Umbilical cord (tissue), 2 donors: Measurements from ENCODE around the gene GOLGA1. TPM values are rescaled to one million over a fixed set of nuclear protein-coding genes. Genes with fewer than 3 reads are reported as not detected.
"Not testable (repeated sequence)": the region's sequence is repeated elsewhere in the genome, so short reads cannot be mapped to it uniquely, and the experiment has no call there.

Experiments
- DNase-seq: peaks from one replicate; pipeline ENCODE4 v3.0.0-alpha.2; 2015; ENCODE audit warnings: low spot score
- total RNA-seq: library from RNA; depleted of rRNA; stranded (reverse); fragments of >200 nt; gene quantifications from one replicate; pipeline ENCODE4 v1.2.3, GENCODE V29; 2014; ENCODE audit warnings: low replicate concordance; ENCODE audit not compliant: insufficient read depth

The GOLGA1 gene
- total RNA-seq, 1 donor from 2014 or later, result 12.3 TPM

- no peak for DNase-seq
These were observed 939 bp downstream of the GOLGA1 start for GRCh38 chr9:124939944-124940343.

GRCh38 chr9:124934290-124934689 is 6.6 kb downstream of the GOLGA1 start:
- DNase-seq, result peak; percentile 15

- no peak for DNase-seq
These were observed 8.6 kb downstream of the GOLGA1 start for GRCh38 chr9:124932333-124932732.

DNA sequence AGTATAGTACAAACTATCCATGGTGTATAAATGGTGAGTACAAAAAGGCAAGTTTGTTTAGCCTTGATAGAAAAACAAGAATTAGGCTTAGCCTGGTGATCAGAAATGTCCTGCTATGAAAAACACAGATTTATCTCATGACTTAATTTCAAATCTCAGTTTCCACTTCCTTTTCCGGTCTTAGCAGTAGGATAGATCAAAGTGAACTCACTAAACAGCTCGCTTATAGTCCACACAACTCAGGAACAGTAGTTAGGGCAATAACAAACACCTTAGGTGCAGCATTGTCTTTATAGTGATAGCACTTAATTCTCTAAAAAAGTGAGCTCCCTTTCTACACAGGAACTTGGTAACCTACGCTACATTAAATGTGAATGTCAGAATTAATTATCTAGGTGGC is 11.4 kb downstream of the GOLGA1 start:
- DNase-seq, result no peak

- no peak for DNase-seq
These were observed 12.8 kb downstream of the GOLGA1 start for GRCh38 chr9:124928116-124928515.

DNA sequence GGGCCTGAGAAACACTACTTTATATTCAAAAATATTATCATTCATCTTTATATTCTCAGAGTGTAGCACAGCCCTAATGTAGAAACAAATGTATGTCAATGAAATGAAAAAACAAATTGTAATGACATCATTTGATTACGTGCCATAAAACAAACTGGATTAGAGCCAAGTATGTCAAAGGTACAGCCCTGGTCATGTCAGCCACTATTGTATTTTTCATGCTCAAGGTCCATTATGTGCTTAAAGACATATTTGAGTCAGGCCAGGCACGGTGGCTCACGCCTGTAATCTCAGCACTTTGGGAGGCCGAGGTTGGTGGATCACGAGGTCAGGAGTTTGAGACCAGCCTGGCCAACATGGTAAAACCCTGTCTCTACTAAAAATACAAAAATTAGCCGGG is 20.5 kb downstream of the GOLGA1 start:
- DNase-seq, result not testable (repeated sequence)

- no peak for DNase-seq
These were observed 26.0 kb downstream of the GOLGA1 start for GRCh38 chr9:124914753-124915405.

DNA sequence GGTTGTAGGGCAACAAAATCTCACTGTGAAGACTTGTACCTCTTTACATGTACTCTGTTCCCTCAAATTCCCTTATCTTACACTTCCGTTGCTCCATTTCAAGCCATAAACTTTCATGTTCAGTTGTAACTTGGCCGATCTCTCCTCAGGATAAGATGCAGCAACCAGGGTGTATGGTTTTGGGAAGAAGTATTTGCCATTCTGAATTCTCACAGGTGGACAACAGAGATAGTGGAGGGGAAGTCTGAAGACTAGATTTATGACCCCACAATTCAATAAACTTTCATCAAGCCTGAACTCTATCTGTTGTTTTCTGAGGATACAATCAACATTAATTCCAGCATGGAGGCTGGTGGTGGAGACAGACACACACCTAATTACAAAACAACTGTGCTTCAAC is 27.5 kb downstream of the GOLGA1 start:
- no peak for DNase-seq

DNA sequence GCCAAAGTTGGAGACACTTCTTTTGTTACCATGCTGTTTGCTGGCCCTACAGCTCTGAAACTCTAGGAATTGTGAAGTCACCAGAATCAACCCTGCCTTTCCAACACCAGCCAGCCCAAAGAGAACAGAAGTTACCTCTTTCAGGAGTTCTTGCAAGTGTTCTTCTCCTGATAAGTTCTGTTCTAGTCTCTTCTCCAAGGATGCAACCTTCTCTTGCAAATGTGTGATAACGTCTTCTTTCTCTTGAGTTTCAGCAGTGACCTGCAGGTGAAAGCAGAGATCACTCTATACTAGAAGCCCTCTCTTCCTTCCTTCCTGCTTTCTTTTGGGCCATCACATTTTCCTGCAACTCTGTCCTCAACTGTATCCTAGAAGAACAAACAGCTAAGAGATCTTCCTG is 29.1 kb downstream of the GOLGA1 start:
- DNase-seq, result no peak

- DNase-seq, result no peak
These were observed 32.8 kb downstream of the GOLGA1 start for GRCh38 chr9:124908098-124908497.

GRCh38 chr9:124906966-124907365 is 33.9 kb downstream of the GOLGA1 start:
- DNase-seq, result no peak

DNA sequence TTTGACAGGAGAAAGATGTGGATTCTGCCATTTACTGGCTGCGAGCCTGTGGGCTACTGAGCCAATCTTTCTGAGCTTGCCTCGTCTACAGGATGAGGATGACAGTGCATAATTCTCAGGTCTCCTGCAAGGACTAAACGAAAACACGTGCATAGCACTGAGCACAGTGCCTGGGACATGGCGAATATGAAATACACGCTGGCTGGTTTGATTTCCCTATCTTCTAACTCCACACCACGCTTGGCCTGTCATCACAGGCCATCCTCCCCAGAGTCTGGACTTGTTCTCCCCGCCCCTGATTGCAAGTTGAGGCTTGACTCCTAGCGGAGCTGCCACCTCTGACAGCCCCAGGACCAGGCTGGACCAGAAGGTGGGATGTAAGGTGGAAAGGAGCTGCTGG is 41.0 kb downstream of the GOLGA1 start:
- DNase-seq, result peak; percentile 7

GRCh38 chr9:124897570-124898460 is 43.1 kb downstream of the GOLGA1 start:
- no peak for DNase-seq

DNA sequence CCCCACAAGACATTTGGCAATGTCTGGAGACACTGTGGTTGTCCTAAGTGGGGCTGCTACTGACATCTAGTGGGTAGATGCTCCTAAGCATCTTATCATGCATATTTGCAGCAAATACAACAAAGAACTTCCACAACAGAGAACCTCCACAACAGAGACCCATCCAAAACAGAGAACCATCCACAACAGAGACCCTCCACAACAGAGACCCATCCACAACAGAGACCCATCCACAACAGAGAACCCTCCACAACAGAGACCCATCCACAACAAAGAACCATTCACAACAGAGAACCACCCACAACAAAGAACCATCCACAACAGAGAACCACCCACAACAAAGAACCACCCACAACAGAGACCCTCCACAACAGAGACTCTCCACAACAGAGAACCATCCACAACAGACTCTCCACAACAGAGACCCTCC is 46.1 kb downstream of the GOLGA1 start:
- DNase-seq, result peak; percentile 24

- DNase-seq, result no peak
These were observed 46.7 kb downstream of the GOLGA1 start for GRCh38 chr9:124894035-124894740.

DNA sequence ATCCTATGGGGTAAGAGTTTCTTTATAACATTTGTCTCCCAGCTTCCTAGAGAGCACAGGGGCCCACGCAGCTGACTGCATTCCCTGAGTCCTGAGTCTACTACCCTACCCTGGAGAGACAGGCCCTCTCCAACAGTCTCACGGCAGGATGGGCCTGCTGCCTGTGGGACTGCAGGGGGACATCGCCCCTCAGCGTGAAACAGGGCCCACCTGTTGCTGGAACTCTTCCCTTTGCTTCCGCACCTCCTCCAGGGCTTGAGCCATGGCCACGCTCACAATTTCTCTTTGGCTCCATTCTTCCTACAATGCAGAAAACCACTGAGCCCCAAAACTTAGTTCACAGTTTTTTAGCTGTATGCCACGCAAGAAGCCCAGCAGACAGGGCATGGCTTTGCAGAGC is 50.7 kb downstream of the GOLGA1 start:
- DNase-seq, result no peak

- DNase-seq, result no peak
These were observed 51.9 kb downstream of the GOLGA1 start for GRCh38 chr9:124889006-124889405.

DNA sequence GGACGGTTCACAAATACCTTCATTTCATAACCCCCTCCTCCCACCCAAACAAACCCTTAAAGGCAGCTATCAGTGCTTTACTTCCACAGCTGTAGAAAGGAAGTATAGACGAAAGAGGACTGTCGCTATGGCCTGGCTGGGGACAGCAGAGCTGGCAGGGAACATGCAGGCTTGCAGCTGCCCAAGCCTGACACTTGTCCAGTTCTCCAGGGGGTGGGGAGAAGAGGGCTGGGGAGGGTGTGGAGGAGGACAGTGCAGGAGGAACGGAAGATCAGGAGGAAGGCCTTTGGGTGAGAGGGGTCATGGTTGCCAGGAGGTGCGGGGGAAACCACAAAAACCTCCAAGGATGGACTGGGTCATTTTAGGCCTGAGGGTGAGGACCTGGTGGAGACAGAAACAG is 53.1 kb downstream of the GOLGA1 start:
- DNase-seq, result no peak

- no peak for DNase-seq
These were observed 53.9 kb downstream of the GOLGA1 start for GRCh38 chr9:124886866-124887492.

DNA sequence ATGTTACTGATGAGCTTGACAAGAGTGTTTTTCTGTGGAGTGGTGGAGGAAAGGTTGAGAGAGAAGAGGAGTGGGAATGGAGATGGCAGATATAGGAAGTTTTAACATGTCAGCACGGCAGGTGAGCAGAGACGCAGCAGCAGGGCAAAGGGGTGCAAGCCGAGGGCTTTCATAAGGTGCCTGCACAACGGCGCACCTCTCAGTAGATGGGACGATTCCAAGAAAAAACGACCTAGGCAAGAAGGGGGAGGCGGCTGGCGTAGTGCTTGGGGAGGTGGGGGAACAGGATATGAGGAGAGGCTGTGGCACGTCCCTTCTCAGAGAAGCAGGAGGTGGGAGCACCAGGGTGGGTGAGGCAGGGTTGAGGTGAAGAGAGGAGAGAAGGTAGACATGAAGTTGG is 54.4 kb downstream of the GOLGA1 start:
- DNase-seq, result no peak

DNA sequence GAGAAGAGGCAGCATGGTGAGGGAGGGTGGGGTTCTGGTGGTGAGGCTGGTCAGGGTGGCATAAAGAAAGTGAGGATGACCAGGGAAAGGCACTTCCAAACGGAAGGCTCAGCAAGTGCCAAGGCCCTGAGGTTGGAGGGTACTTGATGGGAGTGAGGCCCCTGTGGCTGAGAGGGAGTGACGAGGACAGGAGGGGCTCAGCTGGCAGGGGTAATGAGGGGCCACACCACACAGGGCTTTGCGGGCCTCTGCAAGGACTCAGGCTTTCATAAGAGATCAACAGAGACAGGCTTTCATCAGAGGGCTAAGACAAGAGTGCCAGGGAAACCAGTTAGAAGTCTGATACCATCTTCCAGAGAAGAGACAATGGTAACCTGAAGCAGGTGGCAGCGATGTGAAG is 55.3 kb downstream of the GOLGA1 start:
- DNase-seq, result no peak

DNA sequence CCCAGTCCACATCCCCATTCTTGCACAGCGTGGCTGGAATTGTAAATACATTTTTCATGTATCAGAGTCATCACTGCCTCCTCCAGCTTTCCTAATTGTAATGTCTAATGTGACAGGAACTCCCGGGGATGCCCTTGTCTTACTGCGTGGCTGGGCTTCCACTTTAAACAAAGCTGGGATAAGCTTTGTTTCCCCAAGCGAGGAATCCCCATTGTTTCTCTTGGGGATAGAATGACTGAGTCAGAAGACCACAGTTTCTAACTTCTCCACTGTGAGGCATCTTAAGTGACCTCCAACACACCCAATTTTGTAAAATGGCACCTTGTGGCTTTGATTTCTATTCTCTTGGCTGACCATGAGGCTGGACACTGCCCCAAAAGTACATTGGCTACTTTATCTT is 56.5 kb downstream of the GOLGA1 start:
- no peak for DNase-seq
